HEK293T (cell line): ENCODE results near the gene SPOUT1.
"Not testable (repeated sequence)": the region's sequence is repeated elsewhere in the genome, so short reads cannot be mapped to it uniquely, and the experiment has no call there.

ENCODE experiments used
- CTCF ChIA-PET: fragments of 350-600 bp; formaldehyde crosslinking; extraction: SDS; loops from one replicate; lab custom pipeline; 2021; ENCODE audit warnings: antibody characterized with exemption, inconsistent platforms; lab: Yijun Ruan, JAX
- POLR2A ChIA-PET: fragments of 350-600 bp; formaldehyde crosslinking; extraction: SDS; loops from one replicate; lab custom pipeline; 2020; ENCODE audit warnings: antibody characterized with exemption, inconsistent platforms; lab: Yijun Ruan, JAX
- DNase-seq: peaks from one replicate; pipeline ENCODE4 v3.0.0; 2012; ENCODE audit warnings: mixed read lengths; ENCODE audit errors: extremely low spot score
- ARNT ChIP-seq: fragments of 450-650 bp; IDR thresholded peaks from 2 replicates; pipeline ENCODE4 v1.6.1; 2017; ENCODE audit warnings: mild to moderate bottlenecking
- BHLHE40 ChIP-seq: fragments of 450-650 bp; IDR thresholded peaks from 2 replicates; pipeline ENCODE4 v1.6.1; 2016; ENCODE audit warnings: mild to moderate bottlenecking, moderate library complexity, borderline replicate concordance
- CTBP1 ChIP-seq: fragments of 450-650 bp; IDR thresholded peaks from 2 replicates; pipeline ENCODE4 v1.6.1; 2016; ENCODE audit warnings: borderline replicate concordance
- ELF4 ChIP-seq: fragments of 450-650 bp; IDR thresholded peaks from 2 replicates; pipeline ENCODE4 v1.6.1; 2017; ENCODE audit warnings: antibody characterized with exemption
- FOXA1 ChIP-seq: fragments of 450-650 bp; IDR thresholded peaks from 2 replicates; pipeline ENCODE4 v1.6.1; 2016; ENCODE audit warnings: mild to moderate bottlenecking
- FOXK2 ChIP-seq: fragments of 450-650 bp; IDR thresholded peaks from 2 replicates; pipeline ENCODE4 v1.6.1; 2016; ENCODE audit warnings: mild to moderate bottlenecking
- FOXM1 ChIP-seq: fragments of 450-650 bp; IDR thresholded peaks from 2 replicates; pipeline ENCODE4 v1.6.1; 2017; ENCODE audit warnings: mild to moderate bottlenecking, borderline replicate concordance
- HDGF ChIP-seq: fragments of 450-650 bp; IDR thresholded peaks from 2 replicates; pipeline ENCODE4 v1.6.1; 2017; ENCODE audit warnings: antibody characterized with exemption, borderline replicate concordance
- L3MBTL2 ChIP-seq: fragments of 450-650 bp; conservative IDR thresholded peaks from 2 replicates; pipeline ENCODE4 v1.6.1; 2016; ENCODE audit warnings: mild to moderate bottlenecking
- LEF1 ChIP-seq: fragments of 450-650 bp; IDR thresholded peaks from 2 replicates; pipeline ENCODE4 v1.6.1; 2017; ENCODE audit warnings: mild to moderate bottlenecking, borderline replicate concordance
- NFRKB ChIP-seq: fragments of 450-650 bp; IDR thresholded peaks from 2 replicates; pipeline ENCODE4 v1.6.1; 2016; ENCODE audit warnings: mild to moderate bottlenecking, moderate library complexity
- PKNOX1 ChIP-seq: fragments of 450-650 bp; IDR thresholded peaks from 2 replicates; pipeline ENCODE4 v1.6.1; 2016
- SP1 ChIP-seq: fragments of 450-650 bp; IDR thresholded peaks from 2 replicates; pipeline ENCODE4 v1.6.1; 2017
- SUZ12 ChIP-seq: fragments of 450-650 bp; IDR thresholded peaks from 2 replicates; pipeline ENCODE4 v1.6.1; 2016; ENCODE audit warnings: mild to moderate bottlenecking
- TARDBP ChIP-seq: fragments of 450-650 bp; IDR thresholded peaks from 2 replicates; pipeline ENCODE4 v1.6.1; 2016
- ZNF384 ChIP-seq: fragments of 450-650 bp; IDR thresholded peaks from 2 replicates; pipeline ENCODE4 v1.6.1; 2016

SPOUT1 gene

DNA sequence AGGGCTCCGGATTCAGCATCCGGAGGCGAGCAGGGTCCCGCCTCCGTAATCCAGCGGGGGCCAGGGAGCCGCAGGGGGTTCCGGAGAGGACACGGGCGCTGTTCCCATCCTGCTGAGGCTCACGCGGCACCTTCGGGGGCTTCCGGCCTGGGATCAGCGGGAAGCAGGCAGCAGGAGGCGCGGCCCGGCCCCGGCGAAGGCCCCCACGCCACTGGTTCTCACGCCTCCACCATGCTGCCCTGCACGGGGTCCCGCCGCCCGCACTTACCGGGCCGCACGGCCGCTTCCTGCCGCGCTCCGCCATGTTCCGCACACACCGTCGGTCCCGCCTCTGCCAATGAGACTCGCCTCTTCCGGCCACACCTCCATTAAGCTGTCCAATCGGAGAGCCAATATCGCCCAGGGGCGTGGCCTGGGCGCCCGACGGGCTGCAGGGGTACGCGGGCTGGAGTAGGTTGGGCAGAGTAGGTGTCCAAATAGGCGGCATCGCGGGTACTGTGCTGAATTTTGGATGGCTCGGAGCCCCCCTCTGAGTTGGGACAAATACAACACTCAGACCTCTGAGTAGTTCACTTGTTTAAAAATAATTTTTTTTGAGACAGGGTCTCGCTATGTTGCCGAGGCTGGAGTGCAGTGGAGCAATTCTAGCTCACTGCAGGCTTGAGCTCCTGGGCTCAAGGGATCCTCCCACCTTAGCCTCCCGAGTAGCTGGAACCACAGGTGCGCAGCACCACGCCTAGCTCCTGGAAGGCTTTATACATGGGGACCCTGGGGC, at the start of gene SPOUT1:
Gene SPOUT1, minus strand, starts transcription at position 318 of the 775 bp plus-strand sequence. Its CDS starts 14 bp downstream, at position 304.
- POLR2A ChIA-PET, result interaction anchor here (0.5 to 2.6 kb wide), 14 partner anchors 9 to 199 kb away, joined by 3 to 57 read pairs (median 4); partner anchors contain the start of genes ENDOG, KYAT1, LRRC8A and SET
- TF ChIP-seq L3MBTL2, result peak; percentile 92
- no peak for TF ChIP-seq BHLHE40
- TF ChIP-seq TARDBP, result no peak
- TF ChIP-seq ARNT, result no peak
- TF ChIP-seq NFRKB, result no peak
- TF ChIP-seq ZNF384, result no peak
- TF ChIP-seq CTBP1, result no peak
- TF ChIP-seq ELF4, result peak; percentile 39; the same call in 1 of the 2 replicates
- TF ChIP-seq LEF1, result no peak
- no peak for TF ChIP-seq HDGF
- no peak for TF ChIP-seq FOXM1
- TF ChIP-seq SP1, result no peak
- DNase-seq, result peak; percentile 99
- CTCF ChIA-PET, result interaction anchor here (0.8 to 1.4 kb wide), 2 partner anchors 11 to 93 kb away, joined by 3 to 20 read pairs; partner anchors contain the start of gene ENDOG

DNA sequence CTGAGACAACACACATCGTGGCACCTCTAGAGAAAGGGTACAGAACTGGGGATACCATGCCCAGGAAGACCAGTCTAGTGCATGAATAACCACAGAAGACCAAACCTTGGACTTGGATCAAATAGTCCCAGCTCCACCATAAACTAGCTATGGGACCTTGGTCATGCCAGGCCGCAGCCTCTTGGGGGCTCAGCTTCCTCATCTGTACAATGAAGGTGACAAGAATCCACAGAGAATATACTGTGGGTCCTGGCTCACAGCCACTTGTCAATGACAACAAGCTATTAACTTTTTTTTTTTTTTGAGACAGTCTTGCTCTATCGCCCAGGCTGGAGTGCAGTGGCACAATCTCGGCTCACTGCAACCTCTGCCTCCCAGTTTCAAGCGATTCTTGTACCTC, 48.3 kb upstream of the SPOUT1 start:
- no peak for DNase-seq
- ChIA-PET CTCF (interaction anchor here (0.7 to 1.1 kb wide), 3 partner anchors 11 to 124 kb away, joined by 3 to 4 read pairs (median 3); no protein-coding TSS in a partner anchor), POLR2A (no interaction called here)
- no peak for TF ChIP-seq TARDBP
- no peak for TF ChIP-seq ZNF384
- TF ChIP-seq HDGF, result no peak
- no peak for TF ChIP-seq FOXK2
- no peak for TF ChIP-seq FOXM1
- no peak for TF ChIP-seq PKNOX1
- no peak for TF ChIP-seq ARNT
- no peak for TF ChIP-seq NFRKB
- no peak for TF ChIP-seq FOXA1

GRCh38 chr9:128870941-128871265, 41.3 kb upstream of the SPOUT1 start:
- POLR2A ChIA-PET, result interaction anchor here (0.6 kb wide), 1 partner anchor 161 kb away, joined by 3 read pairs; no protein-coding TSS in a partner anchor
- DNase-seq, result not testable (repeated sequence)
- CTCF ChIA-PET, result interaction anchor here (0.8 kb wide), 1 partner anchor 9 kb away, joined by 3 read pairs; no protein-coding TSS in a partner anchor

GRCh38 chr9:128870128-128870940, 40.7 kb upstream of the SPOUT1 start:
- ChIA-PET CTCF (interaction anchor here (0.8 kb wide), 1 partner anchor 8 kb away, joined by 3 read pairs; no protein-coding TSS in a partner anchor), POLR2A (interaction anchor here (0.6 kb wide), 1 partner anchor 160 kb away, joined by 3 read pairs; no protein-coding TSS in a partner anchor)
- TF ChIP-seq FOXM1, result no peak
- TF ChIP-seq FOXA1, result no peak
- no peak for TF ChIP-seq ELF4
- TF ChIP-seq BHLHE40, result no peak
- TF ChIP-seq ARNT, result no peak
- TF ChIP-seq PKNOX1, result no peak
- TF ChIP-seq SP1, result no peak
- TF ChIP-seq L3MBTL2, result no peak
- TF ChIP-seq ZNF384, result no peak
- no peak for TF ChIP-seq FOXK2
- TF ChIP-seq NFRKB, result no peak
- no peak for TF ChIP-seq SUZ12
- DNase-seq, result no peak

DNA sequence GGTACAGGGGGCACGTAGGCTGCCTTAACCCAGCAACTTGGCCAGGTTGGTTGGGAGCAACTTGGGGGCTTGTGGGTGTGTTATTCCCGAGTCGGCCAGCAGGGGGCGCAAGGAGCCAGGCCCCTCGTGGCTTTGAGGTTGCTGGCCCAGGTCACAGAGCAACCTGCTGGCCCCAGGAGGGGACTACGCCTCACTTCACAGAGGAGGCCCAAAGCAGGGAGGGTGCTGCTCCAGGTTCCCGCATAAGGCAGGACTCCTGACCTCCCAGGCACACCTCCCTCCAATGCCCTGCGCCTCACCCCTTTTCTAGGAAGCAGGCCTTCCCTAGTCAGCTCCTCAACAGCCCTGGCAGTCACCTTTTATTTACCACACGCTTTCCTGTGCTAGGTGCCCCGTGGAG, 34.1 kb upstream of the SPOUT1 start:
- TF ChIP-seq SP1, result no peak
- TF ChIP-seq ZNF384, result no peak
- TF ChIP-seq TARDBP, result no peak
- TF ChIP-seq ARNT, result no peak
- no peak for TF ChIP-seq ELF4
- no peak for TF ChIP-seq NFRKB
- no peak for TF ChIP-seq PKNOX1
- no peak for TF ChIP-seq L3MBTL2
- no peak for TF ChIP-seq HDGF
- POLR2A ChIA-PET, result no interaction called here
- CTCF ChIA-PET, result interaction anchor here (0.7 to 2.2 kb wide), 2 partner anchors 59 to 372 kb away, joined by 6 to 7 read pairs; no protein-coding TSS in a partner anchor
- DNase-seq, result peak; percentile 89

GRCh38 chr9:128862401-128862851, 32.8 kb upstream of the SPOUT1 start:
- TF ChIP-seq LEF1 (no peak), ELF4 (no peak), FOXM1 (no peak), CTBP1 (no peak), NFRKB (no peak), HDGF (no peak)
- POLR2A ChIA-PET, result interaction anchor here (1.4 kb wide), 1 partner anchor 33 kb away, joined by 3 read pairs; the partner anchor contains the start of gene SPOUT1
- DNase-seq, result no peak
- CTCF ChIA-PET, result interaction anchor here (0.7 to 2.2 kb wide), 3 partner anchors 9 to 66 kb away, joined by 3 to 7 read pairs (median 6); no protein-coding TSS in a partner anchor
